ENCODE results near the gene FKBP15.
A peak's percentile ranks its signal among the peaks of the same experiment; 100 is the strongest.
"Not testable (repeated sequence)": the region's sequence is repeated elsewhere in the genome, so short reads cannot be mapped to it uniquely, and the experiment has no call there.

The FKBP15 gene

DNA sequence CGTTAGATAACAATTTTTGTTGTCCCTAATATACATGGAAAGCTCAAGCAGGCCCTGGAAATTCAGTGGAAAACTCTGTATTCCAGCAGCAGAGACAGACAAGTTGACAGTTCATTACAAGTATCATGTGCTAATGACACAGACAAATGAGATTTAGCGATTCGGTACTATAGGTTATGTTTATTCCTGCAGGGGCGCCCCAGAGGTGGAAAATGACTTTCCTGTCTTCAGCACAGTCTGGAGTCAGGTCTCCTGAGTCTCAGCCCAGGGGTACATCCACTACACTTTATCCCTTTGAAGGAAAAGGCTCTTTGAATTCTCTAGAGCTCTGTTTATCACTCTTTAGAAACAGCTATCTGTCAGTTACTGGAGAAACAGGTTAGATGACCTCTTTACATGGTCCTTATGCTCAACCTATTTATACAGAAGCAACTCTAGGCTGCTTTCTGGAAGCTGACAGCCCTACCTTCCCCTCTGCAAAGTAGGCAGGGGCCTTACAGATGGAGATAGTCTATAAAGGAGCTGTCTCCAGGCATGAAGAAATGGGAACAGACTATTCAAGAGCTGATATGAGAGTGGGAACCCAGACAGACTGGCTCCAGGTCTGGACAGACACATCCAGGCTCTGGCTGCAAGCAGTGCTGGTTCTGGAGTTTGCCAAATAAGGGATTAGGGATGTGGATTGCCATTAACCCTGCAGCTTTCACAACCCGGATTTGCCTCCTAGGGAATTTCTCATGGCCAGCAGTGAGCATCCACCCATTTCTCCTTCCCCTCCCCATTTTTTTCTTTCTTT, 77.4 kb downstream of the FKBP15 start:
- no peak for DNase-seq

DNA sequence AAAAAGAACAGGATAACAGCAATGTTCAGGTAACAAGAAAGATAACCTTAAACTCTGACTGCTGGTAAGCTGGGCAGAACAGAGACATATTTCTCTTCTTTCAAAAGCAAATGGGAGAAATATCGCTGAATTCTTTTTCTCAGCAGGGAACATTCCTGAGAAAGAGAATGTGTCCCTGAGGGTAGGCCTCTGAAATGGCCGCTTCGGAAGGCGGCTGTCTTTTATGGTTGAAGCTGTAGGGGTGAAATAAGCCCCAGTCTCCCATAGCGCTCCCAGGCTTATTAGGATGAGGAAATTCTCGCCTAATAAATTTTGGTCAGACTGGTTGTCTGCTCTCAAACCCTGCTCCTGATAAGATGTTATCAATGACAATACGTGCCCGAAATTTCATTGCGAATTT, 80.2 kb downstream of the FKBP15 start:
- not testable (repeated sequence) for DNase-seq

DNA sequence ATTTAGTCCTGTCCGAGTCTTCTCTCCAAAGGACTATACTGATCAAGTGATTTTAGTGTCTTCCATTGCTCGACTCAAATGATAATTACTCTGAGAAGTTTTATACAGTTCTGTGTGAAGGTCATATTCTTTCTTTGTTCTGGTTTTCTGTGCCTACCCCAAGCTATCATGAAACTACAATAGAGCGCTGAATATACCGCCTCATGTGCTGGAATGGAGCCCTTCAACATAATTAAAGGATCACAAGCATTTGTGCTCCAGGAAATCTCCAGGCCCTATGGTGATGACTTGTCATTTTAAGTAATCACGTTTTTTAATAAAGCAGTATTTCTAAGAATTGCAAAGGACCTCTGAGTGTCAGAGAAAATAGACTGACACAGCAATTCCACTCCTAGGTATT, 81.1 kb downstream of the FKBP15 start:
- DNase-seq: no peak

DNA sequence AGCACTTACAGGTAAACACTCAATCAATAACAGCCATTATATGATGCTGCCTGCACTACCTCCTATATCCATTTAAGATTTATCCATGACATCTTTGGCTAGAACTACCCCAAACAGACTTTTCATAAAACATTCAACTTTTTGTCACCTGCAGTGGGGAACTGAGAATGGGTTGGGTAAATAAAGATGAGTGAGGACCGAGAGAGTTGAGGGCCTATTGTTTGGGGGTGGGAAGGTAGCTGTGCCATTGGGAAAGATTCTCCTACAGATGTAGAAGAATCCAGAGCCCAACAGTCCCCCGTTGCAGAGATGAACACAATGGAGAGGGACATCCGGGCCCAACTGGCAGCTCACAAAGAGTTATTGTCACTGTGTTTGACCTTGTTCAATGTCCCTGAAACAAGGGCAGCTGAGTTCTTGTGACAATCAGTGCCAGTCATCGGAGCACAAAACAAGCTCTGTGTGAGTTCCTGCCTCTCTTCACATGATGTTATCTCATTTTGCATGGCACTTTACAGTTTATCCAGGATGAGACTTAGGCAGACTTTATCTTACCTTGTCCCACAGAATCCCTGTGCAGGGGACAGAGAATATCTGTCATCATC, 81.8 kb downstream of the FKBP15 start:
- DNase-seq: no peak

DNA sequence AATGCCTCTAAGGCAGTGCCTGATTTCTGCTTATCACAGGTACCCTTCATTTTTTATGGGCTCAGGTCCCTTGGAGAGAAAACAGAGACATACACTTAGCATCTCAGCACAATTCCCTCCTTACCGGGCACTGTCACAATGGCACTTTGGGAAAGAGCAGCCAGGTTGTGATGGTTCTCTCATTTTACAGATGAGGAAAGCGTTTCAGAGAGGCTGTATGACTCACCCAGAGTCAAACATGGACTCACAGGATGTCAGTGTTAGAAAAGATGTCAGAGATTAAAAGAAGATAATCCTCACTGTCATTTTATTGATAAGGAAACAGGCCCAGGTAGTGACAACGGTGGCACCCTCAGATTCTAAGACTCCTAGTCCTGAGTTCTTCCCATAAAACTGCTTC, 82.3 kb downstream of the FKBP15 start:
- no peak for DNase-seq

DNA sequence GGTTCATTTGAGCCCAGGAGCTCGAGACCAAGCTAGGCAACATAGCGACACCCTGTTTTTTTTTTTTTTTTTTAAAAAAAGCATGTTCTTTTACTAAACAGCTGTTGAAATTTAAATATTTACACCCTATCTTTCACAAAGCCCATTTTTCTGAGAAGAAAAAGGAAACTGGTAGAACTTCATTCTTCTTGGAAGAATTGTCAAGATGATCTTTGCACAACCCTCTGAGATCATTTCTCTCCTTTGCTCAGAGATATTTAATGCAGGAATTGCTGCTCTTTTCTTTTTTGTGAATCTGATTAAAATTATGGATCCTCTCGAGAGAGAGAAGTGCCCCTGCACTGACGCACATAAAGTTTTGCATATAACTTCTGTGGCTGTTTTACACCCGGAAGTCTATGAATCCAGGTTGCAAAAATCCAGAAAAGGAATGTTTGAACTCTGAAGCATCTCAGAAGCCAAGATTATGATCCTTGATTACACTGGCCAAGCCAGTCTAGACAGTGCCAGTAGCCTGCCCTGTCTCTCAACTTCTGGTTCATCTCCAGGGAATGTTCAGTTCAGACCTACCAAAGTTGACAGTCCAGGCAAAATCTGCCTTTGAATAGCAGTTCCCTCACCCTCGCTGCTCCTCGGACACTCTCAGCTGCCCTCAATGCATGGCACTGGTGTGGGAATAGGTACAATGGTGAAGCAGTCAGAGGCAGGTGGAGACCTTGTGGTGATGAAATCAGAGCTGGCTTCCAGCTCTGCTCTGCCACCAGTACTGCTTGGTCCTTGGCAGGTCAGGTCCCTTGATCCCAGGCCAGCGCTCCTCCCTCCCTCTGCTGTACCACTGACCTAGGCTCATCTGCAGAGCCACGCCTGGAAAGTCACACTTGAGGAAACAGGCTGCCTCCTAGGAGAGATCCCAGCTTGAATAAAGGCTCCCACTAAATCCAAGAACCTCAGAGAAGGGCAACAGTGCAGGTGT, 83.6 kb downstream of the FKBP15 start:
- DNase-seq: no peak

DNA sequence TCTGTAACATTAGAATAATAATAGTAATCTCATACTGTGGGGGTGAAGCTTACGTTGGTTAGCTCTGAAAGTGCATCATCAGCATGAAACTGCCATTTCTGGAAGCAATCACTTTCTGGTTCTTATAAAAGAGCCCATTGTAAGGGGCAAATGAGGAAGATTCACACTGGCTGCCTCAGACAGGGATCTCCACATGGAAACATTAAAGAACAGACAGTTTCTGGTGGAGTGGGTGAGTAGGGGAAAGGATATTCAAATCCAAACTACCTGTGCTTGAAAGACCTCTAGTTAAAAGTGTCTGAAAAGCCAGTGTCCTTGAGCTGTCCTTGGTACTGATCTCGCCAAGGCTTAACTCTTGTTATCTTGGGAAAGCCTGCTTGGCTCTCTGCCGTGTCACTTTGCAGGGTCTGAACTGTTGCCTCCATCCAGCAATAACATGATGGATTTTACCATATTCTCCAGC, 89.4 kb downstream of the FKBP15 start:
- DNase-seq: no peak

DNA sequence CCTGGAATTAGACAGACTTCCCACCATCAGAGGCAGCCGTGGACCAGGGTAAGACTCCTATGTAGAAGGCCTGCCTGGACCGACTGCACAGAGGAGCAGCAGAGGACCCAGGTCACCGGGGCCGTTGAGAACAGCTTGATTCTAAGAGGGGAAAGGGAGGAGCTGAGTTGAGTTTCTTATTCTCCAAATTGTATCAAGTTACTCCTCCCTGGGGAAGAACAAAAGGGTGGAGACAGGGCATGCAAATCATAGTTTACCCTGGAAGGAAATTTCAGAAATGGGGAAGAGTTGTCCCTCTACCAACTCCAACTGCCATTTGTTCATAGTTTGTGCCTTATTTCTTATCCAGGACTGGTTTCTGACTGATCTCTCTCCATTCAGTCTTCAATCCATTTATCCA, 91.2 kb downstream of the FKBP15 start:
- peak in 1 of 2 donors; percentile 32 for DNase-seq

DNA sequence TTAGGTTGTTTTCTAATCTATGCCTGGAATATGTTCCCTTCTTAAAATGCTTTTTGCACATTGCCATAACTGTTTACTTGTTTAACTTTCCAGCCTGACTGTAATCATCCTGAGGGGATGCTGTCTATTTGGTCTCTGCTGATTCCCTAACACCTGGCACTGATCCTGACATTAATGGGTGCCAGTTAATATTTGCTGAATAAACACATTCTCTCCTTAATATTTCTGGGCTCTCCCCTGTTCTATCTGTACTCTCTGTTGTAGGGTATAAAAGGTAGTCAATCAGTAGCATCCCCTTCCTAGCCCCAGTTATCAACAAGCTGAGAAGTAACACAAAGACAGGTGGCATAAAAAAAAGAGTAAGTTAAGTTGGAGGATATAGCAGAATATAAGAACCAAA, 91.6 kb downstream of the FKBP15 start:
- no peak for DNase-seq

DNA sequence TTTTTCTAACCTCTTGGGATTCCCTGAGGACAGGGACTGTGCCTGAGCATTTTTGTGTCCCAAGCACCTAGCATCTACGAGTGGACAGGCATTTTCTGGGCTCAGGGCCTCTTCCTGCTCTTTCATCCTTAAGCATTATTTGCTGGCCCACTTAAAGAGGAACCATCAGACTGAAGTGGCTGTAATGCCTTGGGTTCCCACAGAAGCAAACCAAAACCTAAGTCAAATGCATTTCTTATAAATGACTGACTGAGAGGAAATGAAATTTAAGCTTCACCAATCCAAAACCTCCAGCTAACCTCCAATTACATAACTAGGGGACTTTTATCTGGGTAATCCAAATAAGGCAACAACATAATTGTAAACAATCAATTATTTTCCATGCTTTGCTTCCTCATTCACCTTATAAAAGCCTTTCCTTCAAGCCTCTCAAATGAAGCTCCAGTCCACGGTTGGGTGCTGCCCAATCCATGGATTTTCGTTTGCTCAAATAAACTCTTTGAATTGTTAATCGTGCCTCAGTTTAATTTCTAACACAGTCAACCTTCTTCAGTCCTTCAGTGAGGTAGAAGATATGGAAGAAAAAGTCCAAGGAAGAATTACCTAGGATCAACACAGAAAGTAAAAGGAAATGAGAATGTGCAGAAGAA, 95.6 kb downstream of the FKBP15 start:
- peak; percentile 25 to 26 for DNase-seq

DNA sequence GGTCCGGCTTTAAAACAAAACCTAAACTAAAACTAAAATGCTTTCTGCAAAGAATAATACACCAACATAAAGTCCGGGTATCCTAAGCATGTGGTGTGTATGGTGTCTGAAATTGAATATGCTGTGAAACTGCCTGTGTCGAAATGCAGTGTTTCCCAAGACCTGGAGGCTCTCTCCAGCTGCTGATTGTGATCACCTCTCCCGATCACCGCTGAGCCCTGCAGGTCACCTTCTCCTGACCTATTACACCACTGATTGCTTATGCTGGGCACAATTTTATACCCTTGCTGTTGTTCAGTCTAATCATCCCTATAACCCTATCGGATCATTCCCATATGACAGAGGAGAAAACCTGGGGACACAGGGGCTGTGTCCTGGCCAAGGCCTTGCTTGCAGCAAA, 102.2 kb downstream of the FKBP15 start:
- not testable (repeated sequence) for DNase-seq
